GM12864 (cell line): ENCODE measurements around the gene CMC2.

Experiments
- DNase-seq: peaks from one replicate; pipeline ENCODE4 v3.0.0-alpha.2; 2011; ENCODE audit warnings: low read depth
- H3K4me3 ChIP-seq: 2 replicates; pipeline ENCODE4 v1.5.1; 2011; ENCODE audit warnings: mild to moderate bottlenecking, low read depth, low read length, control low read depth
- CTCF ChIP-seq: IDR thresholded peaks from 2 replicates; pipeline ENCODE4 v1.5.1; 2011; ENCODE audit warnings: low read depth, mild to moderate bottlenecking, moderate library complexity, low read length, control low read depth, inconsistent platforms; ENCODE audit errors: missing control alignments

CMC2 gene

DNA sequence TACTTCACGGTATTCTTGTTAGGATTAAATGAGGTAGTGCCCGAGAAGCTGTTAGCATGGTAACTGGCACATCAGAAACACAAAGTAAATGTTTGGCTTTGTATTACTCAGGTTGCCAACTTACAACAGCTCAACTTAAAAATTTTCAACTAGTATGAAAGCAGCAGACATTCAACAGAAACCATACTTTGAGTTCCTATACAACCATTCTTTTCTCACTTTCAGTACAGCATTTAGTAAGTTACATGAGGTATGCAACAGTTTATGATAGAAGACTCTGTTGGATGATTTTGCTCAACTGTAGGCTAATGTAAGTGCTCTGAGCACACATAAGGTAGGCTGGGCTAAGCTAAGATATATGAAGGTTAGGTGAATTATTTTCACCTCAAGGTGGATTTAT is 8.0 kb upstream of the CMC2 start:
- no peak overlapping the region for H3K4me3 ChIP-seq
- TF ChIP-seq CTCF, result no peak
- no peak for DNase-seq

DNA sequence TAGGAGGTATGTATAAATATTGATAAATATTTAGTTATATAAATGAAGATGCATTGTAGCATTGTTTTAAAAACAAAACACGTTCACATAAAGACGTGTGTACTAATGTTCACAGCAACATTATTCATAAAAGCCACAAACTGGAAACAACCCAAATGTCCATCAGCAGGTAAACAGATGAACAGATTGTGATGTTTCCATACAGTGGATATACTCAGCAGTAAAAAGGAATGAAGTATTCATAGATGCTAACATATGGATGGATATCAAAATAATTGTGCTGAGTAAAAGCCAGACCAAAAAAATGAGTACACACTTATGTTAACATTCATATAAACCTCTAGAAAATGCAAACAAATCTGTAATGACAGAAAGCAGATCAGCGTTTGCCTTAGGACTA is 6.3 kb upstream of the CMC2 start:
- no peak overlapping the region for H3K4me3 ChIP-seq
- no peak for TF ChIP-seq CTCF
- DNase-seq, result no peak

DNA sequence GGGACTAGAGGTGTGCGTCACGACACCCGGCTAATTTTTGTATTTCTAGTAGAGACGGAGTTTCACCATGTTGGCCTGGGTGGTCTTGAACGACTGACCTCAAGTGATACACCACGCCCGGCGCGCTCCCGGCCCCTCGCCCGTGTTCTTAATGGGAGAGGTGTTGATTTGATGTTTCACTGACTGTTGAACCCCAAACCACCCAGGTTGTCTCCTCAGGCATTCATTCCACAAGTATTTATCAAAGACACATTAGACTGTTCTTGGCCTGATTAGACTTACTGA is 1.8 kb upstream of the CMC2 start:
- H3K4me3 ChIP-seq, result peak overlapping the region; percentile 88
- DNase-seq, result no peak
- no peak for TF ChIP-seq CTCF

DNA sequence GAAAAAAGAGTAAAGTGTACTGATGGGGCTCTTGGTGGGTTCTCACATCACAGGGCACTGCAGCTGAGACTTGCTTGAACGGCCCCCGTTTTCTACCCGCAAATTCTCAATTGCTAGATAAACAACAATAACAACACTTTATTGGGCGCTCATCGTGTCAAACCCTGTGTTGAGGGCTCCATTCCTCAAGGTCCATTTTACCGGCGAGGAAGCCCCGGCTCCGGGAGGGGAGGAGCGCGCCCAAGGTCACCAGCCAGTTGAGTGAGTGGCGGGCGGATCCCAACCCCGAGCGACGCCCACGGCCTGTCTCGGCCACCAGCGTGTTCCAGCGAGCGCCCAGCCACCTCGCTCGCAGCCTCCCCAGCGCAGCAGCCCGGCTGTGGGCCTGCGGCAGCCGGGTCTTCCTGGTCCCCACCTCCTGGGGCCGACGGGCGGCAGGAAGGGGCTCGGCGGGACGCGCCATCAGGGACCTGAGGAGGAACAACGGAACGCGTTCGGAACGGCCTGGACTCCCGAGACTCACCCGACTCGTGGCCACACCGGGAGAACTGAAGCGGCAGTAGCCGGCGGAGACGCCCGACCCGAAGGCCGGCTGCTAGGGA is 373 bp downstream of the CMC2 start:
- H3K4me3 ChIP-seq, result peak overlapping the region; percentile 88
- no peak for TF ChIP-seq CTCF
- DNase-seq, result peak; percentile 30

DNA sequence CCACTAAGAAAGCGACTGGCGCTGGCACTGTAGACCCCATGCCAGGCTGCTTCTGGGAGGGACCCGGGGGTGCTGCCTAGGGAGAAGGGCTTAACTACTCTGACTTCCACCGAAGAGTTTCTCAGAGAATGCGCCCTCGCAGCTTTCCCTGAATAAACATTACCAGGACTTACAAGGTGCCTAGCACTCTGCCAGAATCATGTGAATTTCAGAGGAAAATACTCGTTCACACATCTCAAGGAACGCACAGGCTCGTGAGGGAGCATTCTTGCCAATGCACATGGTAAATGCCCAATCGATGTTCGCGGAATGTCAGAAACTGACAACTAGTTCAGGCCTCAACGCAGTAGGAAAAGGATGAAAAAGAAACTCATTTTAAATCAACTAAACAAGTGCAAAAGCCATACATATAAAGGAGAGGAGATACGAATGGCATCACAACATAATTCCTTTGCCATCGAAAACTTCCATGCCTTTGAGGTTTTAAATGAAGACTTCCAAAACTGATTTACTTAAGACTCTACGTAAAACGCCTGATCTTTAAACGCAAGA is 999 bp downstream of the CMC2 start:
- peak overlapping the region; percentile 88 for H3K4me3 ChIP-seq
- no peak for DNase-seq
- TF ChIP-seq CTCF, result no peak

GRCh38 chr16:81004646-81005353 is 1.9 kb downstream of the CMC2 start:
- peak; percentile 43 for TF ChIP-seq CTCF
- H3K4me3 ChIP-seq, result peak overlapping the region; percentile 88
- DNase-seq, result peak; percentile 45
